SK-N-SH (cell line): ENCODE data around the gene CXCL9. TPM values are rescaled to one million over a fixed set of nuclear protein-coding genes. Genes with fewer than 3 reads are reported as not detected.

ENCODE experiments used
- CTCF ChIA-PET: fragments of 300-600, 350-600 bp; formaldehyde crosslinking; extraction: SDS; loops from one replicate; lab custom pipeline; 2021; lab: Yijun Ruan, JAX
- POLR2A ChIA-PET: fragments of 350-600 bp; sonication (Branson Sonifier 250); formaldehyde crosslinking; extraction: SDS; loops from one replicate; lab custom pipeline; 2020; ENCODE audit warnings: antibody characterized with exemption, inconsistent platforms; lab: Yijun Ruan, JAX
- DNase-seq: peaks from one replicate; pipeline ENCODE4 v3.0.0; 2012
- H2AFZ ChIP-seq: fragments of 200-600 bp; sonication (generic); 2 replicates; pipeline ENCODE4 v1.8.1; 2016; ENCODE audit warnings: antibody characterized with exemption, mild to moderate bottlenecking, low read depth
- H3F3A ChIP-seq: fragments of 200-600 bp; sonication (generic); replicated peaks from 2 replicates; pipeline ENCODE3; 2016; ENCODE audit warnings: antibody characterized with exemption, mild to moderate bottlenecking; ENCODE audit not compliant: insufficient read depth
- H3K27ac ChIP-seq, 2 experiments: fragments of 200-500 bp in 1 of 2; fragments of 200-600 bp in 1 of 2; sonication (Bioruptor generic) in 1 of 2; sonication (generic), shearing (Covaris generic) in 1 of 2; 2 replicates each; pipeline versions ENCODE4 v1.5.1 to v1.6.1; 2014 to 2016; ENCODE audit warnings: low read depth in 2 of 2, inconsistent platforms in 1 of 2, low read length in 1 of 2, mild to moderate bottlenecking in 1 of 2, mixed read lengths in 1 of 2
- H3K27me3 ChIP-seq: fragments of 200-600 bp; sonication (generic), shearing (Covaris generic); 2 replicates; pipeline ENCODE4 v1.6.1; 2016; ENCODE audit warnings: mixed run types; ENCODE audit not compliant: insufficient read depth
- H3K36me3 ChIP-seq, 2 experiments: fragments of 200-500 bp in 1 of 2; fragments of 200-600 bp in 1 of 2; sonication (Bioruptor generic) in 1 of 2; sonication (generic) in 1 of 2; replicated peaks in 1 of 2; 2 replicates each; pipeline versions ENCODE3 to v1.5.1; 2014 to 2016; ENCODE audit warnings: low read length in 1 of 2, mild to moderate bottlenecking in 1 of 2; ENCODE audit not compliant: insufficient read depth in 2 of 2, control insufficient read depth in 1 of 2
- H3K4me1 ChIP-seq, 2 experiments: fragments of 200-500 bp in 1 of 2; fragments of 200-600 bp in 1 of 2; sonication (Bioruptor generic) in 1 of 2; sonication (generic), shearing (Covaris generic) in 1 of 2; 2 replicates each; pipeline versions ENCODE4 v1.5.1 to v1.6.1; 2014 to 2016; ENCODE audit warnings: low read depth in 1 of 2, low read length in 1 of 2, mixed run types in 1 of 2; ENCODE audit not compliant: insufficient read depth in 2 of 2, control insufficient read depth in 1 of 2
- H3K4me2 ChIP-seq: fragments of 200-600 bp; sonication (generic), shearing (Covaris generic); 2 replicates; pipeline ENCODE4 v1.6.1; 2017; ENCODE audit warnings: mixed run types
- H3K4me3 ChIP-seq, 2 experiments: fragments of 200-500 bp in 1 of 2; fragments of 200-600 bp in 1 of 2; sonication (Bioruptor generic) in 1 of 2; sonication (generic), shearing (Covaris generic) in 1 of 2; 2 replicates each; pipeline versions ENCODE4 v1.5.1 to v1.8.1; 2014 to 2016; ENCODE audit warnings: low read depth in 2 of 2, inconsistent platforms in 1 of 2, low read length in 1 of 2, mild to moderate bottlenecking in 1 of 2, mixed read lengths in 1 of 2, moderate library complexity in 1 of 2
- H3K79me2 ChIP-seq: fragments of 200-600 bp; sonication (generic); 2 replicates; pipeline ENCODE4 v1.8.1; 2017; ENCODE audit warnings: mild to moderate bottlenecking; ENCODE audit not compliant: insufficient read depth
- H3K9ac ChIP-seq: fragments of 200-600 bp; sonication (generic); 2 replicates; pipeline ENCODE4 v1.6.1; 2017; ENCODE audit warnings: mixed run types
- H3K9me2 ChIP-seq: fragments of 200-600 bp; sonication (generic); 2 replicates; pipeline ENCODE4 v1.6.1; 2017; ENCODE audit warnings: mixed run types
- H3K9me3 ChIP-seq: fragments of 200-600 bp; sonication (generic); 2 replicates; pipeline ENCODE4 v1.6.1; 2017; ENCODE audit warnings: mixed run types, mild to moderate bottlenecking, moderate library complexity
- H4K20me1 ChIP-seq: fragments of 200-600 bp; sonication (generic); 2 replicates; pipeline ENCODE4 v1.6.1; 2017; ENCODE audit warnings: mild to moderate bottlenecking, mixed run types; ENCODE audit not compliant: insufficient read depth
- CHD2 ChIP-seq: fragments of 150-350 bp; IDR thresholded peaks from 2 replicates; pipeline ENCODE4 v1.6.1; 2018; ENCODE audit warnings: low read length; ENCODE audit not compliant: partially characterized antibody
- CTCF ChIP-seq: fragments of 200-600 bp; sonication (generic); IDR thresholded peaks from 2 replicates; pipeline ENCODE4 v1.6.1; 2017; ENCODE audit warnings: antibody characterized with exemption, mild to moderate bottlenecking, moderate library complexity
- EP300 ChIP-seq, 2 experiments: IDR thresholded peaks; 2 replicates each; pipeline versions ENCODE4 v1.4.0 to v1.6.1; 2012; ENCODE audit warnings: borderline replicate concordance in 1 of 2, low read depth in 1 of 2, low read length in 1 of 2
- EZH2phosphoT487 ChIP-seq: fragments of 200-600 bp; sonication (generic); IDR thresholded peaks from 2 replicates; pipeline ENCODE4 v1.6.1; 2017; ENCODE audit warnings: low read depth, mixed run types, mild to moderate bottlenecking, antibody characterized with exemption, moderate library complexity, borderline replicate concordance
- FOSL2 ChIP-seq: IDR thresholded peaks from 2 replicates; pipeline ENCODE4 v1.4.0; 2012; ENCODE audit warnings: low read depth, mild to moderate bottlenecking, moderate library complexity, borderline replicate concordance
- GABPA ChIP-seq: IDR thresholded peaks from 2 replicates; pipeline ENCODE4 v1.4.0; 2012; ENCODE audit warnings: low read depth, mild to moderate bottlenecking
- GATA2 ChIP-seq: sonication (generic); formaldehyde crosslinking; IDR thresholded peaks from 2 replicates; pipeline ENCODE4 v1.5.0; 2020; ENCODE audit warnings: mild to moderate bottlenecking, missing genetic modification reagents
- IRF3 ChIP-seq: fragments of 150-350 bp; IDR thresholded peaks from 2 replicates; pipeline ENCODE4 v1.6.1; 2016; ENCODE audit warnings: mild to moderate bottlenecking, low read depth, low read length
- NFIC ChIP-seq: IDR thresholded peaks from 2 replicates; pipeline ENCODE4 v1.4.0; 2012; ENCODE audit warnings: borderline replicate concordance
- RAD21 ChIP-seq: IDR thresholded peaks from 2 replicates; pipeline ENCODE4 v1.6.1; 2012; ENCODE audit warnings: mild to moderate bottlenecking, low read length
- RFX5 ChIP-seq: IDR thresholded peaks from 2 replicates; pipeline ENCODE4 v1.6.1; 2012; ENCODE audit warnings: mild to moderate bottlenecking, improper control_type of control experiment, low read length
- SMC3 ChIP-seq: IDR thresholded peaks from 2 replicates; pipeline ENCODE4 v1.6.1; 2012; ENCODE audit warnings: low read depth, low read length, improper control_type of control experiment
- TCF12 ChIP-seq: IDR thresholded peaks from 2 replicates; pipeline ENCODE4 v1.4.0; 2012
- USF2 ChIP-seq: fragments of 150-350 bp; IDR thresholded peaks from 2 replicates; pipeline ENCODE4 v1.6.1; 2017; ENCODE audit warnings: antibody characterized with exemption, low read length, low read depth, borderline replicate concordance
- WGBS: methylation state at CpG from one replicate; pipeline ENCODE4 v1.1.6; 2017; ENCODE audit warnings: low lambda C conversion rate; 5-methylcytosine and 5-hydroxymethylcytosine counted together
- polyA plus RNA-seq, 3 experiments: library from polyadenylated mRNA; depleted of rRNA; stranded (reverse); fragments of >200 nt; gene quantifications; 2 replicates each; pipeline ENCODE4 v1.2.3, GENCODE V29; 2012

Gene CXCL9
- polyA plus RNA-seq, 1 of the 3 experiments (the other 2 are of a cell fraction), result not detected

- TF ChIP-seq NFIC (peak; percentile 55; the same call in 1 of the 2 replicates), GABPA (no peak), RAD21 (no peak), CTCF (no peak), CHD2 (no peak), RFX5 (no peak), TCF12 (no peak)
- no peaks in the 10 kb centered on the region for H3K9me2 ChIP-seq
- ChIA-PET POLR2A (no interaction called here), CTCF (interaction anchor here (1.0 kb wide), 1 partner anchor 16 kb away, joined by 4 read pairs; no protein-coding TSS in a partner anchor)
- 64% methylated on average over 13 of the region's 13 CpGs for WGBS
- H3K27ac ChIP-seq, result peak overlapping the region in 1 of 2 experiments; percentile 20; a peak in 1 of 4 replicates
- H3K4me3 ChIP-seq, result no peak overlapping the region
- no peak overlapping the region for H3K9ac ChIP-seq
- no peaks in the 10 kb centered on the region for H3K27me3 ChIP-seq
- H3K79me2 ChIP-seq, result no peaks in the 10 kb centered on the region
- H2AFZ ChIP-seq, result peak overlapping the region; percentile 70; the same call in 1 of the 2 replicates
- H4K20me1 ChIP-seq, result no peaks in the 10 kb centered on the region
- H3K4me2 ChIP-seq, result 0 out of 2 replicates have a peak overlapping the region, but pooled peaks have one; percentile 5
- peak; percentile 13 for DNase-seq
- H3F3A ChIP-seq, result peaks cover 3% of the 10 kb centered on the region
- H3K9me3 ChIP-seq, result no peaks in the 10 kb centered on the region
- peaks cover 0 to 5% of the 10 kb centered on the region in 2 experiments; a peak in 1 of 4 replicates for H3K4me1 ChIP-seq
- no peaks in the 10 kb centered on the region for H3K36me3 ChIP-seq
These were observed 4.5 kb upstream of the CXCL9 start for GRCh38 chr4:76011700-76012387.

- no peak overlapping the region for H3K4me3 ChIP-seq
- no peaks in the 10 kb centered on the region for H3K79me2 ChIP-seq
- WGBS, result 89% methylated on average over 19 of the region's 31 CpGs
- no peak for TF ChIP-seq EP300 (IDR thresholded peaks at IDR 0.05; ENCODE audit: borderline replicate concordance in 1 of 2, low read depth in 1 of 2, low read length in 1 of 2)
- TF ChIP-seq FOSL2, result no peak
- no peak for TF ChIP-seq CHD2
- no peak for TF ChIP-seq IRF3
- TF ChIP-seq RFX5, result no peak
- no peak for TF ChIP-seq EZH2phosphoT487
- TF ChIP-seq GATA2 (CRISPR knock-in tag), result no peak
- no peak for TF ChIP-seq SMC3
- no peak for TF ChIP-seq CTCF
- no peak for TF ChIP-seq USF2
- no peak for TF ChIP-seq NFIC
- TF ChIP-seq, all 33 proteins: peak for 0
- ChIA-PET POLR2A (no interaction called here), CTCF (no interaction called here)
- no peaks in the 10 kb centered on the region for H3K27me3 ChIP-seq
- no peak overlapping the region for H3K27ac ChIP-seq
- DNase-seq, result no peak
- no peaks in the 10 kb centered on the region for H3K36me3 ChIP-seq
- peaks cover 0 to 5% of the 10 kb centered on the region in 2 experiments; a peak in 1 of 4 replicates for H3K4me1 ChIP-seq
- no peaks in the 10 kb centered on the region for H3K9me3 ChIP-seq
- H3K9me2 ChIP-seq, result no peaks in the 10 kb centered on the region
- H4K20me1 ChIP-seq, result no peaks in the 10 kb centered on the region
- H2AFZ ChIP-seq, result no peak overlapping the region
- no peak overlapping the region for H3K9ac ChIP-seq
- H3F3A ChIP-seq, result peaks cover 3% of the 10 kb centered on the region
- no peak overlapping the region for H3K4me2 ChIP-seq
These were observed 3.8 kb upstream of the CXCL9 start for GRCh38 chr4:76011018-76011670.
